Left lobe of liver (tissue), 2 donors: Measurements from ENCODE around the gene GREM1. TPM values are rescaled to one million over a fixed set of nuclear protein-coding genes. Genes with fewer than 3 reads are reported as not detected.

ENCODE experiments used
- ATAC-seq: fragments of 200-7000 bp; cut with Tn5 transposase; one replicate; pipeline ENCODE4 v1.9.1; 2020; ENCODE audit warnings: mild to moderate bottlenecking, moderate library complexity
- DNase-seq: peaks from one replicate; pipeline ENCODE4 v3.0.0-alpha.2; 2020; ENCODE audit warnings: low spot score
- total RNA-seq: library from RNA; stranded (reverse); gene quantifications from one replicate; pipeline ENCODE4 v1.2.1, GENCODE V29; 2021
- donor health status: DM: no; HTN: no; CAD: no; lungs with moderate emphysema.
- donor health status: DM: no; HTN: yes; CAD: no.

GREM1 gene
- total RNA-seq, 1 donor from 2014 or later, result 2.2 TPM

DNA sequence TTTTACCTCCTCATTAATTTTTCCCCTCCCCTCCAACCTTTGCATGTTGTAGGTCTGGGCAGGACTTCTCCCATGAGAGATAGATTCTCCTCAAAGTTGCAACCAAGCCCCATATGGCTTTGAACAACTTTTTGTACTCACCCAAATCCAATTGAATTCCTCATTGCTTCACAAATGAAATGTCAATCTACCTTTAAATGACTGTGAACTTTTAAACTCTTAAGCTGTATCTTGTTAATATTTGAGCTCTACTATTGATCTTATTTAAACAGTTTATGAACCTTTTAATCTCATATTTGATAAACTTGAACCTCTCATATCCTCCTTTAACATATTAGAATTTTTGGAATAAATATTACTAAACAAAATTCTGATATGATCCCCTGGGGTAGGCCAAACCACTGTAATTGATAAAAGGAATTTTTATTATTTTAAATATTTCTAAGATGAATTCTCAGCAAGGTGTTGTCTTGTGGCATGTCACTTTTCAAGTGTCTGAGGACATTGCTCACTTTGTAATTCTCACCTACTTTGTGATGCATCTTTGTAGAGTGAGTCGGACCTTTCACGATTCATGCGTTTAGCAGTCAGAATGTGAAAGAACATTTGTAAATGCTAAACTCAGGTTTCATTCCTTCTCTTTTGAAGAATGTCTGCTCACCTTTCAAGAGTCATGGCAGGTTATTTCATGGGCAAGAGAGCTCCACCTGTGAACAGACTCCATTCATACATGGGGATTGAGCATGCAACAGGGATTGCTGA is 23.4 kb upstream of the GREM1 start:
- no peak for DNase-seq
- peak; percentile 53 for ATAC-seq

DNA sequence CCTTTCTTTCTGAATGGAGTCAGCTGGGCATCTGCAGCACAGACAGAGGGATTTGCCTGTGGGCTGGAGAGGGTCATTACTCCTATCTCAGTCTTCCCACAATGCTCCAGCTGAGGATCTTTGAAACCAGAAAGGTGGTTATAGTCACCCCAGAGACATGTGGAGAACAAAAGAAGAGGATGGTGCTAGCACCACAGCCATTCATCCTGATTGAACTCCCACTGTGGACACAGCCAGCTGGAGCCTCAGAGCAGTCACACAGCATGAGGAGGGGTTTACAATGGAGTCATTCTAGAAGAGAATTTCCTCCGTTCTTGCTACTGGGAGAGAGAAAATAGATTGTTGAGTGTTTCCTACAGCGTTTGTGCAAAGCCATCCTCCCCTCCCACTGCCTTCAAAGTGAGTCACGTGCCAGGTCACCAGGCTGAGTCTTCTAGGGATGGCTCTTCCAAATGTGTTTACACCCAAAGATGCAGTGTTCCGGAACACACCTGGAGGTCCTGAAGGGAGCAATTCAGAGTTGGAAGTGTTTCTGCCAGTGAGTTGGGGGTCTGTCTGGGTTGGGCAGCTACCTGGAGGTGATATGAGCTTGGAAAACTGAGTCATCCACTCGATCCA is 18.9 kb upstream of the GREM1 start:
- DNase-seq, result no peak
- ATAC-seq, result no peak

DNA sequence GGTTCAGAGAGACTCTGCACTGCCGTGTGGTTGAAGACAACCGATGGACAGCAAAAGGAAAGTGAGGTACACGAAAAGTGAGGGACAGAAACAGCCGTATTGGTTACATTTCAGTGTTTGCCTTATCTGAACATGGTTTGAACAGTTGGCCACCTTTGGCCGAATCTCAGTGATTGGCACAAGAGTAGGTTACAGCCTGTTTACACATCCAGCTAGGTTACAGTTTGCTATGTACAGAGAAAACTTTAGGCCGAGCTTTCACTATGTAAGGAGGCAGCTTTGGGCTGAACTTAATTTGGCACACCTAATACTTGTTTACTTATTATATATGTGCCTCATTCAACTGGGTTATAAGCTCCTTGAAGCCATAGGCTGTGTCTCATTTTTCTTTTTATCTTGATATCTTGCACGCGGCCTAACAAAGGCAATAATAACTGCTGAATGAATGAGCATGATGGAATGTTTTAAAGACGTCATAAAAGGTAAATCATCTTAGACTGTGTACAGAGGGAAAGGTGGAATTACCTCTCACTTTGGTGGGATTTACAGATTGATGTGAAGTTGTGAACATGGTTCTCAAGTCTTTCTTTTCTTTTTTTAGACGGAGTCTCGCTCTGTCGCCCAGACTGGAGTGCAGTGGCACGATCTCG is 17.2 kb upstream of the GREM1 start:
- ATAC-seq (peak; percentile 95), DNase-seq (peak; percentile 81)

DNA sequence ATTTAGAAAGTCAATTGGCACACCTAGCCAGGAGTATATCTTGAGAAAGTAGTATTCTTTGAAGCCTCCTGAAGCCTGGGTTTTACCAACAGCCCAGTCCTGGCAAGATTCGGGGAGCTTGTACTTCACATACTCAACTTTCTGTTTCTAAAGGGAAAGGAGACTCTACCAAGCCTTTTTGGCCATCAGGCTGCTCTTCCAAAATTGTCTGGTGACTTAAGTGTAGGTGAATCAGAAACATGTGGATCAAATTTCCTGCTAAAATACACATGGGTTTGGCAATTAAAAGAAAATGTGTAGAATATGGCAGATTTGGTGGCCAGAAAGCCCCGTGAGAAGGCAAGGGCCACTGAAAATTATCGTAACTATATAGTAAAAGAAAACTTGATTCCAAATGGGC is 15.9 kb upstream of the GREM1 start:
- DNase-seq (no peak), ATAC-seq (no peak)

DNA sequence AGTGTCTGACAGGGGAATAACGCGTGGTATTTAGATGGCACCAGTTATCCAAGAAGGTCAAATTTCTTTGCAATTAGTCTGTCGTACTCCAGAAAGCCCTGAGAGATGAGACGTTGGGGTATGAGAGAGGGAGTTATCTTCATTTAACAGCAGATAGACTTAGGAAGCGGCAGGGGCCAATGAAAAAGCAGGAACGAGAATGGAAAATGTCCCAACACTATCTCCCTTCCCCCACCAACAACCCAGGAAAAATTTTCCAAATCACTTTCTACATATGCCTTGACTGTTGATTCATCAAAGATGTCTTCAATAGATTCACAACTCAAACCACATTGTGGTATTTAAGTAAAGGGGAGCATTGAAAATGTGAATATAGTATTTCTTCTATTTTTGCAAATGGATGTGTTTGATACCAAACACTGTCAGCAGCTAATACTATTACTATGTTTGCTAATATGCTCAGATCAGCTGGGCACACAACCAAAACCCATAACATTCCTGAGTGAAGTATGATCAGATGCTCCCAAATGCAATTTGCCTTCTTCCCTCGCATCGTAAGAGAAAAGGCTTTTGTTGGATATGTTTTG is 13.3 kb upstream of the GREM1 start:
- no peak for ATAC-seq
- no peak for DNase-seq

DNA sequence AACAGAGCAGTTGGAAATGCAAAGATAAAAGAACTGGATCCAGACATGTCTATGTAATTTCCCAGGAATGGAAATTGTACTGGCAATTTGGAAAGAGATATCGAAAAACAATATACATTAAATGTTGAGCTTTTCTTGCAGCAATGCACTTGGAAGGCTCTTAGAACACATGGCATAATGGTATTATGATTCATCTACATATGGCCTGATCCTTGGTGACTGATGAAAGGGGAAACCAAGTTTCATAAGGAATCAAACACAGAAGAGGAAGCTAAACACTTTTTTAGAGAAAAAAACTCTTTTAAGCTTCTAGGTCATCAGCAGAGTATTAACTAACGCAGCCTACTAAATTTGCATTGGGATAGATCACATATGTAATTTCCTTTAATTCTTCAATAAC is 12.4 kb upstream of the GREM1 start:
- DNase-seq, result no peak
- no peak for ATAC-seq

DNA sequence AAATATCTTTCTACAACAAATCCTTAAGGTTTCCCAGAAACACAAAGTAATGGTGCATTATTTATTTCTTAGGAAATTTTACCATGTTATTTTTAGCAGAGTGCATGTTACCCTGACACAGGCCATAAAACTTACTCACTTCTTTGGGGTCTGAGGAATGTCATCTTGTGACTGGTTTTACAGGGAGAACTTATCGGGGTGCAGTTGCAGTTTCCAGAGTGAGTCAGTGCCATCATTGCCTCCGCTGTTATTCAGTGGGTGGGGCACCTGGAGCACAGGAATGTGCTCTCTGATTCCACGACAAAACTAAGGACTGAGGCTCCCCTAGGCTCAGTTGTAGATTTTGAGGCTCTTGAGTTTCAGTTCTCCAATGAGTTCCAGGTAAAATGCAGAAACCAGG is 11.1 kb upstream of the GREM1 start:
- no peak for DNase-seq

DNA sequence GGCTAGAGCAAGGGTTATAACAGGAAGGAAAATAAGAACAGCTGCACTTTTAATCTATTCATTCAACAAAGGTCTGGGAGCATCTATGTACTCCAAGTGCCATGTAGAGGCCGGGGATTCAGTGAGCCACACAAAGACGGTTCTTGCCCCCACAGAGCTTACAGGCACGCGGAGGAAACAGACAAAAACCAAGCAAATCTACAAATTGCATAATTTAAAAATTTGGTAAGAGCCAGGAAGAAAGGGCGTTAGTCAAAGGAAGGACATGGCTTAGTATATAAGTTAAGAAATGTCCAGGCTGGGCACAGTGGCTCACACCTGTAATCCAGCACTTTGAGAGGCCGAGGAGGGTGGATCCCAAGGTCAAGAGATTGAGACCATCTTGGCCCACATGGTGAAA is 10.4 kb upstream of the GREM1 start:
- ATAC-seq (no peak), DNase-seq (no peak)

More for the DNA sequence above, 11.1 kb upstream of the GREM1 start:
- ATAC-seq, result no peak

GRCh38 chr15:32709295-32710033 is 8.3 kb upstream of the GREM1 start:
- DNase-seq (no peak), ATAC-seq (peak; percentile 91)

DNA sequence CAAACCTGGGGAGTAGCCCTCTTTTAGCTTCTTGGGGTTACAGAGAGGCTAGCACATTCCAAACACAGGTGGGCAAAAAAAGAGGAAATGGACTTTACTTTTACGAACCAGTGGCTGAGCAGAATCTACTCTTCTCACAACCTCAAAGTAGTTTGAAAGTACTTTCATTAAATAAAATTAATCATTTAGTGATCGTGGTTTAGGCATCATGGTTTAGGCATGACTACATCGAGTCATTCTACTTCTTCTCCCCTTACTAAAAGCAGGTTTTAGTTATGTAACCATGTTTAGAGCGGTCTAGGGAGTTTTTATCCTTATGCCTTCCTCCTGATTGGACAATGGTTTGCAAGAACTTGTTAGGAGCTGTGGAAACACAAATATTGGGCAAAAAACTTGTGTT is 2.5 kb upstream of the GREM1 start:
- DNase-seq (no peak), ATAC-seq (no peak)

- no peak for DNase-seq
- ATAC-seq, result no peak
Measured at GRCh38 chr15:32716216-32716914, 1.4 kb upstream of the GREM1 start.

GRCh38 chr15:32716915-32717425 is 834 bp upstream of the GREM1 start:
- ATAC-seq (no peak), DNase-seq (no peak)

GRCh38 chr15:32718227-32718820 is 520 bp downstream of the GREM1 start:
- no peak for DNase-seq
- ATAC-seq, result peak; percentile 75

DNA sequence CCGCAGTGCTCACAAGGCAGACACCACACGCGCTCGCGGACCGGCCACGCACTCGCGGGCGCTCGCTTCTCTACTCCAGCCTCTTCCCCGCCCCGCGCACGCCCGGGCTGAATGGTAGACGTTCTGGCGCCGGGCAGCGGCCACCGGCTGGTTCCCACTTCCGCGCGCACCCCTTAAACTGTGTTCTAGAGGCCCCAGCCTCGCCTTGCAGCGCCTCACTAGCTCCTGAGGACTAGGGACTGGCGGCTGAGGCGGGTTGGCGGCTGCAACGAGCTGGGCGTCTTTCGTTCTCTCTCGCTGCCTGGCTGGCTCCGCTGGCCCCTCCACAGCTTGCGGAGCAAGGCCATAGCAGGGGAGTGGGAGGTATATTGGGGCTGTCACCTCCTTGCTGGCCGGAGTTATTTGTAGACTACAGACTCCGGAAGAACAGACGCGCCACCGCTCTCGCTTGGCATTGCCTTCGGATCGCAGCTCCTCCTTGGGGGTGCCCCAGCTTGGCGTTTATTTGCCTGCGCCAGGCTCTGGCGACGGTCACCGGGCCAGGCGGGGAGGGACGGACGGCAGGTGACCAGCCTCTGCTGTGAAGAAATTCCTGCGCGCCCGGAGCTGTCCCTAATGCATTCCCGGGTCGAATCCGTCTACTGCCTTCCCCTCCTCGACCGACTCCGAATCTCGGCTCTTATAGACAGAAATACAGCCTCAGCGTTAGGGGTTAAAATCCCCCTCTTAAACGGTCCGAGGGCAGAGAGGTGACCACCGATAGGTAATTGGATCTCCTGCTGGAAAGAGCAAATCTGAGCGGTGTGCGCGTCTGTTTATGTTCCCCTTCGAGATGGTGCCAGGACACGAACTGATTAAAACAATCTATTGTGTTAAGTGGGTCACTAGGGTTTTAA is 1.3 kb downstream of the GREM1 start:
- DNase-seq (peak; percentile 75), ATAC-seq (peak; percentile 89)

DNA sequence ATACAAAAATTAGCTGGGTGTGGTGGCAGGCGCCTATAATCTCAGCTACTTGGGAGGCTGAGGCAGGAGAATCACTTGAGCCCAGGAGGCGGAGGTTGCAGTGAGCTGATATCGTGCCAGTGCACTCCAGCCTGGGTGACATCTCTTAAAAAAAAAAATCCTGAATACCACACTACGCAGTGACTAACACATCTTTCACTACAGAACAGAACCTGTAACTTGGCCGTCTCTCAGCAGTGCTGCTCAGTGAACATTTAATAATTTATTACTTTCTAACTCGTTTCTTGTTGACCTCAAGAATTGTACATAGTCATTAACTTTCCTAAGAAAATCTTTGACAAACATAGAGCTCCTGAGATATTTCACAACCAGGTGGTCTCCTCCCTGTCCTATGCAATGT is 3.8 kb downstream of the GREM1 start:
- no peak for DNase-seq
- no peak for ATAC-seq

DNA sequence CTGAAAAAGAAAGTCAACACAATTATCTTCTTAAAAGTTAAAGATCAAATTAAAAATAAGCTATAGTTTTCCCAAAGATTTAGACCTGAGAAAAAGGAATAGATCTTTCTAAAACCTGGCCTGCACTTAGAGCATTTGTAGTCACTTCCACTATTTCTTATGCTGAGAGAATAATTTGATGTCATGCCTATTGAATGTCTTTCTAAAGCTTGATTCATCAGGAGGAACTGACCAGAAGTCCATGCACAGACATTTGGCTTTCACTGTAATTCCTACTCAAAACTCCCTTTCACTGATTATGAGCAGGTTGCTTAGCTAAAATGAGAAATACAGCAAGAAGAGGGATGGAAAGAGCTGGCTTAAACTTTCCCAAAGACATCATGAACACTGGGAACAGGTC is 4.3 kb downstream of the GREM1 start:
- DNase-seq (no peak), ATAC-seq (no peak)

- ATAC-seq, result no peak
- DNase-seq, result no peak
Measured at GRCh38 chr15:32723171-32723948, 5.6 kb downstream of the GREM1 start.
